Ishikawa (cell line): ENCODE measurements around the gene FAM53B.

Source experiments
- CEBPB ChIP-seq: IDR thresholded peaks from 2 replicates; pipeline ENCODE4 v1.6.1; 2012
- CREB1 ChIP-seq: IDR thresholded peaks from 2 replicates; pipeline ENCODE4 v1.6.1; 2012; ENCODE audit warnings: low read depth
- EGR1 ChIP-seq: IDR thresholded peaks from 2 replicates; pipeline ENCODE4 v1.6.1; 2012
- EP300 ChIP-seq: IDR thresholded peaks from 2 replicates; pipeline ENCODE4 v1.6.1; 2012; ENCODE audit warnings: borderline replicate concordance
- FOXM1 ChIP-seq: IDR thresholded peaks from 2 replicates; pipeline ENCODE4 v1.6.1; 2012; ENCODE audit warnings: low read depth, borderline replicate concordance
- MAX ChIP-seq: IDR thresholded peaks from 2 replicates; pipeline ENCODE4 v1.6.1; 2012
- NFIC ChIP-seq: IDR thresholded peaks from 2 replicates; pipeline ENCODE4 v1.6.1; 2012
- RAD21 ChIP-seq: IDR thresholded peaks from 2 replicates; pipeline ENCODE4 v1.6.1; 2012; ENCODE audit warnings: low read depth
- REST ChIP-seq: IDR thresholded peaks from 2 replicates; pipeline ENCODE4 v1.6.1; 2012; ENCODE audit warnings: low read depth, mild to moderate bottlenecking
- TAF1 ChIP-seq: IDR thresholded peaks from 2 replicates; pipeline ENCODE4 v1.6.1; 2012; ENCODE audit warnings: low read depth, mild to moderate bottlenecking
- TCF12 ChIP-seq: IDR thresholded peaks from 2 replicates; pipeline ENCODE4 v1.6.1; 2012; ENCODE audit warnings: low read depth
- TEAD4 ChIP-seq: IDR thresholded peaks from 2 replicates; pipeline ENCODE4 v1.6.1; 2012
- USF1 ChIP-seq: IDR thresholded peaks from 2 replicates; pipeline ENCODE4 v1.6.1; 2012
- YY1 ChIP-seq: IDR thresholded peaks from 2 replicates; pipeline ENCODE4 v1.6.1; 2012; ENCODE audit warnings: low read depth
- ZBTB7A ChIP-seq: IDR thresholded peaks from 2 replicates; pipeline ENCODE4 v1.6.1; 2012; ENCODE audit warnings: low read depth

The FAM53B gene

DNA sequence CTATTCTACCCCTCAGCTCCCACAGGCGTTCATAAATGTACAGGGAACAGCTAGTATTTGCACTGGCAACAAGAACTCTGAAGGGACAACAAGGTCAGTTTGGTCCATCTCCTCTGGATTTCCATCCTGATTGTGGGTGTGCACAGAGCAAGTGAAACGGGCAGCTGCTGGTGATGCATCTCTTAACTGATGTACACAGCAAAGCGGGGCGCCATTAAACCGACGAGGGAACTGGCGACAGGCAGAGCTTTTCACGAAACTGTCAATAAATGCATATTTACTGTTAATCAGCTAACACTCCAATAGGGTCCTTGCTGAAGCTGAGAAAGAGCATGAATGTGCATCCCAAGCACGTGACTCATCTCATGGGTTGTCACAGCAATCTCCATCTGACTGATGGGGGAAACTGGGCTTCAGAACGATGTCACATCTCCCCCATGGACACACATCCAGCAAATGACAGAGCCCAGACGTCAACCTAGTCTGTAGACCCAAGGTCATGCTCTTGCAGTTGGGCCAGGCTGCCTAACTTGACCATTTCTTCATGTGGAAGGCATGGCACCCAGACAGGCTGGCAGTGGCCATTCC, 54.2 kb downstream of the FAM53B start:
- TF ChIP-seq TAF1 = no peak
- TF ChIP-seq MAX = no peak
- no peak for TF ChIP-seq REST
- no peak for TF ChIP-seq ZBTB7A
- no peak for TF ChIP-seq EGR1
- no peak for TF ChIP-seq TCF12
- no peak for TF ChIP-seq RAD21
- no peak for TF ChIP-seq EP300

- no peak for TF ChIP-seq TAF1
- no peak for TF ChIP-seq FOXM1
- no peak for TF ChIP-seq ZBTB7A
- TF ChIP-seq CREB1 = no peak
- TF ChIP-seq REST = no peak
- no peak for TF ChIP-seq USF1
- TF ChIP-seq MAX = no peak
Measured at GRCh38 chr10:124688889-124689670, 55.1 kb downstream of the FAM53B start.

GRCh38 chr10:124688386-124688785, 55.8 kb downstream of the FAM53B start:
- TF ChIP-seq USF1 (no peak), MAX (no peak), ZBTB7A (no peak)

- TF ChIP-seq MAX = no peak
- no peak for TF ChIP-seq EP300
- no peak for TF ChIP-seq TEAD4
- TF ChIP-seq YY1 = no peak
- TF ChIP-seq CREB1 = no peak
- TF ChIP-seq ZBTB7A = no peak
- no peak for TF ChIP-seq USF1
- no peak for TF ChIP-seq EGR1
- no peak for TF ChIP-seq TCF12
- no peak for TF ChIP-seq NFIC
- TF ChIP-seq FOXM1 = no peak
- no peak for TF ChIP-seq RAD21
- TF ChIP-seq REST = no peak
- no peak for TF ChIP-seq TAF1
- no peak for TF ChIP-seq CEBPB
Measured at GRCh38 chr10:124686707-124687376, 57.3 kb downstream of the FAM53B start.
